ENCODE results near the gene SLC38A10. TPM values are rescaled to one million over a fixed set of nuclear protein-coding genes. Genes with fewer than 3 reads are reported as not detected.

Gene SLC38A10
- total and polyA plus RNA-seq, 7 experiments from 2014 or later = 45.0 to 122 (median 84.8) TPM

DNA sequence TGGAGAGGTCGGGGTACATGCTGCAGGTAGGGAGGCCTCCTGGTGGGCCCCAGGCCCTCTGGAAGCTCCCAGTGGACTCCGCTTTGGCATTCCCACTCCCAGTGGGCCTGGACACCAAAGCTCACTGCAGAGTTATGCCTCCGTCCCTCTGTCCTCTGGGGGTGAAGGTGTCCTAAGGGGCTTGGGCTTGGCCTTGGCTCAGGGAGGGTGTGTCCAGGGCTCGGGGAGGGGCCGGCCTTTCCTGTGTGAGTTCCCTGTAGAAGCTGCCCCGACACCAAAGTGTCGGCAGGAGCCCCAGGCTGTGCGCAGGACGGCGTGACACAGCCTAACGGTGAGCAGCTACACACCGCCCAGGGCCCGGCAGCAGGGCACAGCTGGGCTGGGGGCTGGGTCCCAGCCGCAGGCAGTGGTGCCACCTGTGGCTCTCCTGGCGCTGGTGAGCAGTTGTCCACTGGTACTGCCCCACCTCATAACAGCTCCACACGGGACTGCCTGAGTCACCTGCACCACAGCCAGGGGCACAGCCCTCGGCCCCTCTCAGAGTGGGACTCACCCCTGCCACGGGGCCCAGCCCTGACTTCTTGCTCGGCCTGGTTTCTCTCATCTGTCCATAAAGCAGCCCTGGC is 62.4 kb downstream of the SLC38A10 start:
- Histone ChIP-seq H3K4me3 (ENCODE audit: low read length) (no peak overlapping the region), H3K9me3 (ENCODE audit: control insufficient read depth in 2 of 3, low read length in 3 of 3) (no peaks in the 10 kb centered on the region), H3K27ac (ENCODE audit: low read depth, low read length) (no peak overlapping the region), H3K27me3 (ENCODE audit: control insufficient read depth in 2 of 2, insufficient read depth in 2 of 2, low read length in 2 of 2) (no peaks in the 10 kb centered on the region), H3K4me1 (ENCODE audit: control insufficient read depth in 2 of 2, insufficient read depth in 2 of 2, low read length in 2 of 2) (peaks cover 6 to 7% of the 10 kb centered on the region in 2 donors), H3K36me3 (ENCODE audit: control insufficient read depth in 2 of 3, insufficient read depth in 3 of 3, low read length in 3 of 3) (peaks cover 0 to 58% (median 4%) of the 10 kb centered on the region in 3 experiments)
- Mint-ChIP-seq H3K36me3 (peaks cover 6 to 17% (median 12%) of the 10 kb centered on the region in 5 donors), H3K9me3 (no peaks in the 10 kb centered on the region), H3K27ac (no peak overlapping the region), H3K4me3 (no peak overlapping the region), H3K4me1 (peaks cover 14 to 33% (median 21%) of the 10 kb centered on the region in 7 donors), H3K27me3 (no peaks in the 10 kb centered on the region)
- intact Hi-C loops (cut with micrococcal nuclease) = no loop called here
- no peak for ATAC-seq
- ChIA-PET POLR2A (no interaction called here), CTCF (no interaction called here)
- no peak for DNase-seq

DNA sequence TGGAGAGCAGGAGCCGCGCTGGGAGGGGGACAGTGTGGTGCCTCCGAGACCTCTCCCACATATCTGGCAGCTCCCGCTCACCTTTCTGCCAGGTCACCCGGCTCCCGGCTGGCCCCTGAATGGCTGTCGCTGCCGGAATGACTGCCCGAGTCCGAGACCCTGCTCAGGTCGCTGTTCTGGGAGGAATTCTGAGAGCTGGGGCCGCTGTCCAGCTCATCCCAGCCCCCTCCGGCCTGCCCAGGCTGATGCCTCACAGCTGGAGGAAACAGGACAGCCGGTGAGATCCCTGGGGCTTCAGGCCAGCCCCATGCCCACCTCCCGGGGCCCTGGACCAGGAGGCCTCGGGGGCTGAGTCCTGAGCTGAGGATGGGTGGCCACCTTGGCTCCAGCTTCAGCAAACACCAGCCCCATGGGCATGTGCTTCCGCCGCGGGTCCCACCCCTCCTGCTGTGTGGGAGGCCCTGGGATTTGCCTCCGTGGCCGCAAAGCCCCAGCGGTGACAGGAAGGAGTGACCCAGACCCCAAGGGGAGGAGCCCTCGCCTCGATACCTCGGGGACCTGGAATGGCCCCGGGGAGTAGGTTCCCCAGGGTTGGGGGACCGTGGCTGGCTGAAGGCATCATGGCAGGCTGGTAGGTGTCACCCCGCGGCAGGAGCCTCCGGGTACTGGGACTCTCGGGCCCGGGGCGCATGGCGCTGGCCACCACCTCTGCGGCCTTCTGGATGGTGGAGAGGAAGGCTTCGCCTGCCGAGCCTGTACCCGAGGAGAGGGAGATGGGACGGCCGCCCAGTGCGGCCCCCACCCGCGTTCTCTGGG is 63.1 kb downstream of the SLC38A10 start:
- H3K4me1 Mint-ChIP-seq = peaks cover 10 to 29% (median 18%) of the 10 kb centered on the region in 7 donors
- no peaks in the 10 kb centered on the region for H3K27me3 Mint-ChIP-seq
- H3K4me3 Mint-ChIP-seq = no peak overlapping the region
- ChIA-PET POLR2A (no interaction called here), CTCF (no interaction called here)
- H3K4me3 ChIP-seq (ENCODE audit: low read length) = no peak overlapping the region
- H3K9me3 ChIP-seq (ENCODE audit: control insufficient read depth in 2 of 3, low read length in 3 of 3) = no peaks in the 10 kb centered on the region
- no peak overlapping the region for H3K27ac ChIP-seq (ENCODE audit: low read depth, low read length)
- DNase-seq (no peak), ATAC-seq (no peak)
- no peaks in the 10 kb centered on the region for H3K9me3 Mint-ChIP-seq
- peaks cover 9 to 21% (median 14%) of the 10 kb centered on the region in 5 donors for H3K36me3 Mint-ChIP-seq
- intact Hi-C loops (cut with micrococcal nuclease) = no loop called here
- no peaks in the 10 kb centered on the region for H3K27me3 ChIP-seq (ENCODE audit: control insufficient read depth in 2 of 2, insufficient read depth in 2 of 2, low read length in 2 of 2)
- peaks cover 0 to 58% (median 4%) of the 10 kb centered on the region in 3 experiments for H3K36me3 ChIP-seq (ENCODE audit: control insufficient read depth in 2 of 3, insufficient read depth in 3 of 3, low read length in 3 of 3)
- H3K27ac Mint-ChIP-seq = no peak overlapping the region
- H3K4me1 ChIP-seq (ENCODE audit: control insufficient read depth in 2 of 2, insufficient read depth in 2 of 2, low read length in 2 of 2) = no peaks in the 10 kb centered on the region

DNA sequence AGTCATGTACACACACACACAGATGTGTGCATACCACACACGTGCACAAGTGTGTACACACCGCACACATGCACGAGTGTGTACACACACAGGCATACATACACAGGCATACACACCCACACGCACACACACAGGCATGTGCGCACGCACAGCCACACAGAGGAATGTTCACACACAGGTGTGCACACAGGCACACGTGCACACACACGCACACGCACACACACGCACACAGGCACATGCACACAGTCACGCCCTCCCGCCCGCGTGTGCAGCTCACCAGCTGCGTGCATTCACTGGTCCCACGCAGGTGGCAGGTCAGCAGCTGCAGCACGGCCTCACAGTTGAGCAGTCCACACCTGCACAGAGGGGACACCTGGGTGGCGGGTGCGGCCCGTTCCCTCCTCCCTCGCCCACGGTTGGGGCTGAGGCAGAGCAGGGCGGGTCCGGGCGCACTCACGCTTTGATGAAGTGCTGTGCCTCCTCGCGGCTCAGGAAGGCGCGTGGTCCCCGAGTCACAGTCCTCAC is 63.9 kb downstream of the SLC38A10 start:
- Histone ChIP-seq H3K4me3 (ENCODE audit: low read length) (no peak overlapping the region), H3K27me3 (ENCODE audit: control insufficient read depth in 2 of 2, insufficient read depth in 2 of 2, low read length in 2 of 2) (no peaks in the 10 kb centered on the region), H3K36me3 (ENCODE audit: control insufficient read depth in 2 of 3, insufficient read depth in 3 of 3, low read length in 3 of 3) (peaks cover 0 to 58% (median 4%) of the 10 kb centered on the region in 3 experiments), H3K27ac (ENCODE audit: low read depth, low read length) (no peak overlapping the region), H3K9me3 (ENCODE audit: control insufficient read depth in 2 of 3, low read length in 3 of 3) (no peaks in the 10 kb centered on the region), H3K4me1 (ENCODE audit: control insufficient read depth in 2 of 2, insufficient read depth in 2 of 2, low read length in 2 of 2) (no peaks in the 10 kb centered on the region)
- intact Hi-C loops (cut with micrococcal nuclease) = no loop called here
- H3K4me1 Mint-ChIP-seq = peaks cover 9 to 25% (median 18%) of the 10 kb centered on the region in 7 donors
- peak overlapping the region in 2 of 9 donors; percentile 29 to 72 for H3K27ac Mint-ChIP-seq
- no peaks in the 10 kb centered on the region for H3K9me3 Mint-ChIP-seq
- ChIA-PET POLR2A (no interaction called here), CTCF (no interaction called here)
- no peaks in the 10 kb centered on the region for H3K27me3 Mint-ChIP-seq
- DNase-seq (no peak), ATAC-seq (no peak)
- no peak overlapping the region for H3K4me3 Mint-ChIP-seq
- H3K36me3 Mint-ChIP-seq = peaks cover 9 to 21% (median 14%) of the 10 kb centered on the region in 5 donors

DNA sequence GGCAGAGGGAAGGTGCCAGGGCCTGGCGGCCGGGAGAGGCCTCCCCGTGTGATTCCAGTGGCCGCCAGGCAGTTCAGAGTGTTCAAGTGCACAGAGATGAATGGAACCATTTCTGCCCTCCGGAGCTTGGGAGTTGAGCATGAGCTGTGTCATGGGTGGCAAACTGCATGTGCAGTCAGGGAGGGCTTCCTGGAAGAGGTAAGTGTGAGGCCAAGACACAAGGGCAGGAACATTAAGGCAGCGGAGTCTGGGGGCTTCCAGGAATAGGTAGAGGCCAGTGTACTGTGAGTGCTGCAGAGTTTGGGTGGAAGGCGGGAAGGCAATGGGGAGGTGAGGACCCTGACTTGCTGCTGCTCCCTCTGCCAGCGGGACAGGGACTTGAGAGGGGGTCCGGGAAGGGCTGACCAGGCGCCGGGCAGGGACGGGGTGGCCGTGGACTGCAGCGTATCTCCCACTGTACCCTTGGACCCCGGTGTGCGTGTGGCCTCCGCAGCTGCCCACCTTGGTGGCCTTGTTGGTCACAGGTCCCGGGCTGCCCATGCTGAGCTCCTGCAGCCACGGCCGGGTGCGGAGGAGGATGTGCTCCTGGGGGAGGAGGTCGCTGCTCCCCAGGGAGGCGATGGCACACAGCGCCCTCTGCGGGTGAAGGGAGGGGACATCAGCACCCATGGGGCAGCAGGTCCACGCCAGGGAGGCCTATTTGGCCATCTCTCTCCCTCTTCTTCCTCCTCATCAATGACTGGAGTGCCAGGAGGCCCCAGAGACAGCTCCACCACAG is 64.9 kb downstream of the SLC38A10 start:
- CTCF ChIA-PET = no interaction called here
- H3K9me3 Mint-ChIP-seq = no peaks in the 10 kb centered on the region
- H3K27ac Mint-ChIP-seq = no peak overlapping the region
- Histone ChIP-seq H3K27ac (ENCODE audit: low read depth, low read length) (no peak overlapping the region), H3K4me3 (ENCODE audit: low read length) (no peak overlapping the region), H3K4me1 (ENCODE audit: control insufficient read depth in 2 of 2, insufficient read depth in 2 of 2, low read length in 2 of 2) (no peaks in the 10 kb centered on the region), H3K36me3 (ENCODE audit: control insufficient read depth in 2 of 3, insufficient read depth in 3 of 3, low read length in 3 of 3) (peaks cover 0 to 52% (median 4%) of the 10 kb centered on the region in 3 experiments), H3K9me3 (ENCODE audit: control insufficient read depth in 2 of 3, low read length in 3 of 3) (no peaks in the 10 kb centered on the region), H3K27me3 (ENCODE audit: control insufficient read depth in 2 of 2, insufficient read depth in 2 of 2, low read length in 2 of 2) (no peaks in the 10 kb centered on the region)
- intact Hi-C loops (cut with micrococcal nuclease) = no loop called here
- no peak for DNase-seq
- POLR2A ChIA-PET = no interaction called here
- H3K4me1 Mint-ChIP-seq = peaks cover 8 to 28% (median 16%) of the 10 kb centered on the region in 7 donors
- H3K36me3 Mint-ChIP-seq = peaks cover 9 to 21% (median 14%) of the 10 kb centered on the region in 5 donors
- no peak overlapping the region for H3K4me3 Mint-ChIP-seq
- no peak for ATAC-seq
- peaks cover 0 to 5% (median 0%) of the 10 kb centered on the region in 5 donors for H3K27me3 Mint-ChIP-seq

DNA sequence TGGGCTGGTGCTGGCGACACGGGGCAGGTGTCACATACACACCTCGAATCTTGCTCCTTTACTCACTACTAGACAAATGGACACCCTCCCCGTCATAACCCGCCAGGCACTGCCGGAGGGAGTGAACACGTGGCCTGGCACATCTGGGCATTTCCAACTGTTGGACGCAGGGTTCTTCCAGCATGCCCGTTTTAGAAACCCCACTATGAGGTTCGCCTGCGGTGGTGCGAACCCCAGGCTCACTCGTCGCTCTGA is 65.5 kb downstream of the SLC38A10 start:
- Histone ChIP-seq H3K4me1 (ENCODE audit: control insufficient read depth in 2 of 2, insufficient read depth in 2 of 2, low read length in 2 of 2) (no peaks in the 10 kb centered on the region), H3K27ac (ENCODE audit: low read depth, low read length) (no peak overlapping the region), H3K27me3 (ENCODE audit: control insufficient read depth in 2 of 2, insufficient read depth in 2 of 2, low read length in 2 of 2) (no peaks in the 10 kb centered on the region), H3K9me3 (ENCODE audit: control insufficient read depth in 2 of 3, low read length in 3 of 3) (no peaks in the 10 kb centered on the region), H3K4me3 (ENCODE audit: low read length) (no peak overlapping the region), H3K36me3 (ENCODE audit: control insufficient read depth in 2 of 3, insufficient read depth in 3 of 3, low read length in 3 of 3) (peaks cover 0 to 52% (median 4%) of the 10 kb centered on the region in 3 experiments)
- Mint-ChIP-seq H3K4me3 (no peak overlapping the region), H3K4me1 (peaks cover 4 to 23% (median 10%) of the 10 kb centered on the region in 7 donors), H3K27ac (no peak overlapping the region), H3K36me3 (peaks cover 9 to 21% (median 14%) of the 10 kb centered on the region in 5 donors), H3K27me3 (peaks cover 0 to 5% (median 0%) of the 10 kb centered on the region in 5 donors), H3K9me3 (no peaks in the 10 kb centered on the region)
- no peak for DNase-seq
- CTCF ChIA-PET = no interaction called here
- POLR2A ChIA-PET = no interaction called here
- ATAC-seq = no peak
- intact Hi-C loops (cut with micrococcal nuclease) = loop anchor here in 1 of 2 donors (10.0 kb wide), 2 partner anchors 965 to 1085 kb away; partner anchors contain the start of genes EIF4A3 and RNF213

DNA sequence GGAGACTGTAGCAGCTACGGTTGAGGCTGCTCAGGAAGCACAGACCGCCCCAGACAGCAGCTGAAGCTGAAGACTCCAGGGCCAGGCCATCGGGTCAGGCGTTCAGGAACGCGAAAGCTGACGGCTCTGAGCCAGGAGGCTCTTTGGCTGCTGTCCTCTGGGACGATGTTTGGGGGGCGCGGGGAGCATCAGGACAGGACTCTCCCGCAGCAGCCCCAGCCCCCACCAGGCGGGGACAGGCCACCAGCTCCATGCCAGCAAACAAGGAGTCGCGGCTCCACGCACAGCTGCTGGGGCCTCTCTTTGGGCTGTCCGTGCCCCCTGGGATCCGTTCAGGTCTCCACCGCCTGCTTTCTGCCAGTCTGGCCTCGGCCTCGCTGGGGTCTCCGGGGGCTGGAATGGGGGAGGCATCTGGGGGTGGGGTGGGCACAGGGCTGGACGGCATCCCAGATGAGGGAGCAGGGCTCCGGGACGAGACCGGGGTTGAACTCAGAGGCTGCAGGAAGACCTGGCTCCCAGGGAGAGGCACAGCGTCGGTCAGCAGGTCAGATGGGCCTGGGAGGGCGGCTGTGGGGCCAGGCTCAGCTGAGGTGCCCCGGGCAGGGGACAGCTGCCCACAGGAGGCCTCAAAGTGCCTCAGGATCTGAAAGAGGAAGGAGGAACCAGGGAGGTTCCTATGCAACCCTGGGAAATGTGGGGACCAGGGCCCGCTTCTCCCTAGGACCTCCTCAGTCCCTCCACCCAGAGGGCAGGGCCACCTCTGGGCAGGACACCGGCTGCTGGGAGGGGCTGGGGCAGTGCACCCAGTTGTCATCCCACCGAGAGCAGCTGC is 66.1 kb downstream of the SLC38A10 start:
- Histone ChIP-seq H3K4me1 (ENCODE audit: control insufficient read depth in 2 of 2, insufficient read depth in 2 of 2, low read length in 2 of 2) (no peaks in the 10 kb centered on the region), H3K27me3 (ENCODE audit: control insufficient read depth in 2 of 2, insufficient read depth in 2 of 2, low read length in 2 of 2) (no peaks in the 10 kb centered on the region), H3K9me3 (ENCODE audit: control insufficient read depth in 2 of 3, low read length in 3 of 3) (no peaks in the 10 kb centered on the region), H3K4me3 (ENCODE audit: low read length) (no peak overlapping the region), H3K27ac (ENCODE audit: low read depth, low read length) (no peak overlapping the region), H3K36me3 (ENCODE audit: control insufficient read depth in 2 of 3, insufficient read depth in 3 of 3, low read length in 3 of 3) (peaks cover 0 to 49% (median 4%) of the 10 kb centered on the region in 3 experiments)
- Mint-ChIP-seq H3K27ac (no peak overlapping the region), H3K36me3 (peaks cover 9 to 21% (median 14%) of the 10 kb centered on the region in 5 donors), H3K4me3 (no peak overlapping the region), H3K4me1 (peaks cover 4 to 22% (median 9%) of the 10 kb centered on the region in 7 donors), H3K27me3 (peaks cover 0 to 5% (median 0%) of the 10 kb centered on the region in 5 donors), H3K9me3 (no peaks in the 10 kb centered on the region)
- peak; percentile 25 for ATAC-seq
- DNase-seq = no peak
- POLR2A ChIA-PET = no interaction called here
- CTCF ChIA-PET = no interaction called here
- intact Hi-C loops (cut with micrococcal nuclease) = loop anchor here in 1 of 2 donors (10.0 kb wide), 2 partner anchors 964 to 1084 kb away; partner anchors contain the start of genes EIF4A3 and RNF213

Data from naive thymus-derived CD4-positive, alpha-beta T cell (primary cell).